SK-N-SH (cell line): ENCODE results near the gene FDX1.

Source experiments
- EZH2phosphoT487 ChIP-seq: fragments of 200-600 bp; sonication (generic); IDR thresholded peaks from 2 replicates; pipeline ENCODE4 v1.6.1; 2017; ENCODE audit warnings: low read depth, mixed run types, mild to moderate bottlenecking, antibody characterized with exemption, moderate library complexity, borderline replicate concordance
- NRF1 ChIP-seq: IDR thresholded peaks from 2 replicates; pipeline ENCODE4 v1.6.1; 2012; ENCODE audit warnings: low read depth, mild to moderate bottlenecking, low read length
- POLR2AphosphoS5 ChIP-seq: IDR thresholded peaks from 2 replicates; pipeline ENCODE4 v1.6.1; 2012; ENCODE audit warnings: low read depth, low read length
- RAD21 ChIP-seq: IDR thresholded peaks from 2 replicates; pipeline ENCODE4 v1.6.1; 2012; ENCODE audit warnings: mild to moderate bottlenecking, low read length
- RFX5 ChIP-seq: IDR thresholded peaks from 2 replicates; pipeline ENCODE4 v1.6.1; 2012; ENCODE audit warnings: mild to moderate bottlenecking, improper control_type of control experiment, low read length
- SIN3A ChIP-seq: IDR thresholded peaks from 2 replicates; pipeline ENCODE4 v1.6.1; 2012; ENCODE audit warnings: low read depth, mild to moderate bottlenecking, low read length, moderate library complexity, borderline replicate concordance
- SMC3 ChIP-seq: IDR thresholded peaks from 2 replicates; pipeline ENCODE4 v1.6.1; 2012; ENCODE audit warnings: low read depth, low read length, improper control_type of control experiment
- TF ChIP-seq, protein P1 (sequence below): IDR thresholded peaks from 2 replicates; pipeline ENCODE4 v1.4.0; 2012; ENCODE audit warnings: low read depth, borderline replicate concordance
- TF ChIP-seq, protein P2 (sequence below): fragments of 200-600 bp; sonication (generic); IDR thresholded peaks from 2 replicates; pipeline ENCODE4 v1.6.1; 2017; ENCODE audit warnings: antibody characterized with exemption, mild to moderate bottlenecking, moderate library complexity
- TF ChIP-seq, protein P3 (sequence below): fragments of 150-350 bp; IDR thresholded peaks from 2 replicates; pipeline ENCODE4 v1.6.1; 2017; ENCODE audit warnings: antibody characterized with exemption, low read length, low read depth, borderline replicate concordance
- TF ChIP-seq, protein P4 (sequence below): IDR thresholded peaks from 2 replicates; pipeline ENCODE4 v1.4.0; 2012; ENCODE audit warnings: low read depth

DNA sequence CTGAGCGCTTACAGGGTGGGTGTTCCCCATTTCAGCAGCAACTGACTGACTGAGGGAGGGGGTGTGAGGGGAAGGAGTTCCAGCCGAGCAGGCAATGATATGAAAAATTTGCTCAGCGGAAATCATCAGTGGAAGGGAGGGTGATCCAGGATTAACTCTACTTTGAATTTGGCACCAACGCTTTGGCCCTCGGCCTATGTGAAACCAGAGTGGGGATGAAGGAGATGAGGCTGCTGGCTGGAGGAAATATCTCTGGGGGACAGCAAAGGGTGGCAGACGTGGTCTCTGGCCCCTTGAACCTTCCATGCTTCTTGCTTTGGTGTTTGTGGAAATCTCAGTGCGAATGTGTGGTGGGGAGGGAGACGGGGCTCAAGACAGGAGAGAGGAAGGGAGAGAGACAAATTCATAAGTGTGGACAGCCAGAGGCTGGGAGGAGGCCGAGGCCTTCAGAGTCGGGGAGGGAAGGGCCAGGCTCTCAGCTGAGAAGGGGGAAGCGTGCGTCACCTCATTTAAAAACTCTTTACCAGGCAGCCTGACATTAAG lies 83.6 kb downstream of the FDX1 start:
- no peak for TF ChIP-seq SMC3
- TF ChIP-seq, protein P1, sequence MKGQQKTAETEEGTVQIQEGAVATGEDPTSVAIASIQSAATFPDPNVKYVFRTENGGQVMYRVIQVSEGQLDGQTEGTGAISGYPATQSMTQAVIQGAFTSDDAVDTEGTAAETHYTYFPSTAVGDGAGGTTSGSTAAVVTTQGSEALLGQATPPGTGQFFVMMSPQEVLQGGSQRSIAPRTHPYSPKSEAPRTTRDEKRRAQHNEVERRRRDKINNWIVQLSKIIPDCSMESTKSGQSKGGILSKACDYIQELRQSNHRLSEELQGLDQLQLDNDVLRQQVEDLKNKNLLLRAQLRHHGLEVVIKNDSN = no peak
- TF ChIP-seq, protein P2, sequence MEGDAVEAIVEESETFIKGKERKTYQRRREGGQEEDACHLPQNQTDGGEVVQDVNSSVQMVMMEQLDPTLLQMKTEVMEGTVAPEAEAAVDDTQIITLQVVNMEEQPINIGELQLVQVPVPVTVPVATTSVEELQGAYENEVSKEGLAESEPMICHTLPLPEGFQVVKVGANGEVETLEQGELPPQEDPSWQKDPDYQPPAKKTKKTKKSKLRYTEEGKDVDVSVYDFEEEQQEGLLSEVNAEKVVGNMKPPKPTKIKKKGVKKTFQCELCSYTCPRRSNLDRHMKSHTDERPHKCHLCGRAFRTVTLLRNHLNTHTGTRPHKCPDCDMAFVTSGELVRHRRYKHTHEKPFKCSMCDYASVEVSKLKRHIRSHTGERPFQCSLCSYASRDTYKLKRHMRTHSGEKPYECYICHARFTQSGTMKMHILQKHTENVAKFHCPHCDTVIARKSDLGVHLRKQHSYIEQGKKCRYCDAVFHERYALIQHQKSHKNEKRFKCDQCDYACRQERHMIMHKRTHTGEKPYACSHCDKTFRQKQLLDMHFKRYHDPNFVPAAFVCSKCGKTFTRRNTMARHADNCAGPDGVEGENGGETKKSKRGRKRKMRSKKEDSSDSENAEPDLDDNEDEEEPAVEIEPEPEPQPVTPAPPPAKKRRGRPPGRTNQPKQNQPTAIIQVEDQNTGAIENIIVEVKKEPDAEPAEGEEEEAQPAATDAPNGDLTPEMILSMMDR = no peak
- no peak for TF ChIP-seq RAD21
- TF ChIP-seq EZH2phosphoT487 = no peak
- TF ChIP-seq, protein P3, sequence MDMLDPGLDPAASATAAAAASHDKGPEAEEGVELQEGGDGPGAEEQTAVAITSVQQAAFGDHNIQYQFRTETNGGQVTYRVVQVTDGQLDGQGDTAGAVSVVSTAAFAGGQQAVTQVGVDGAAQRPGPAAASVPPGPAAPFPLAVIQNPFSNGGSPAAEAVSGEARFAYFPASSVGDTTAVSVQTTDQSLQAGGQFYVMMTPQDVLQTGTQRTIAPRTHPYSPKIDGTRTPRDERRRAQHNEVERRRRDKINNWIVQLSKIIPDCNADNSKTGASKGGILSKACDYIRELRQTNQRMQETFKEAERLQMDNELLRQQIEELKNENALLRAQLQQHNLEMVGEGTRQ = no peak
- no peak for TF ChIP-seq RFX5
- TF ChIP-seq, protein P4, sequence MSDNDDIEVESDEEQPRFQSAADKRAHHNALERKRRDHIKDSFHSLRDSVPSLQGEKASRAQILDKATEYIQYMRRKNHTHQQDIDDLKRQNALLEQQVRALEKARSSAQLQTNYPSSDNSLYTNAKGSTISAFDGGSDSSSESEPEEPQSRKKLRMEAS = no peak
- TF ChIP-seq SIN3A = no peak
- TF ChIP-seq POLR2AphosphoS5 = no peak
- TF ChIP-seq NRF1 = no peak
